GM06990 (cell line): Measurements from ENCODE around the gene CPXM2.

Experiments used
- DNase-seq: peaks from one replicate; pipeline ENCODE4 v3.0.0-alpha.2; 2011; ENCODE audit not compliant: insufficient read length; ENCODE audit errors: extremely low read depth
- H3K27me3 ChIP-seq: replicated peaks from 2 replicates; pipeline ENCODE4 v1.6.0; 2011; ENCODE audit warnings: low read length; ENCODE audit not compliant: control insufficient read depth, insufficient read depth
- H3K36me3 ChIP-seq: 2 replicates; pipeline ENCODE4 v1.5.1; 2011; ENCODE audit warnings: low read length; ENCODE audit not compliant: control insufficient read depth, insufficient read depth
- H3K4me3 ChIP-seq: replicated peaks from 2 replicates; pipeline ENCODE4 v1.5.1; 2011; ENCODE audit warnings: low read depth, mild to moderate bottlenecking, control low read depth, low read length
- CTCF ChIP-seq: IDR thresholded peaks from 2 replicates; pipeline ENCODE4 v1.5.1; 2011; ENCODE audit warnings: low read length, control low read depth, mild to moderate bottlenecking, inconsistent platforms; ENCODE audit not compliant: insufficient read depth, poor library complexity, severe bottlenecking

CPXM2 gene

GRCh38 chr10:123886292-123886691, 5.3 kb downstream of the CPXM2 start:
- DNase-seq: no peak
- H3K36me3 ChIP-seq: no peaks in the 10 kb centered on the region
- peaks cover 1% of the 10 kb centered on the region for H3K27me3 ChIP-seq
- TF ChIP-seq CTCF: no peak
- no peak overlapping the region for H3K4me3 ChIP-seq

- Histone ChIP-seq H3K36me3 (no peaks in the 10 kb centered on the region), H3K4me3 (no peak overlapping the region), H3K27me3 (peaks cover 1% of the 10 kb centered on the region)
- TF ChIP-seq CTCF: no peak
- no peak for DNase-seq
These were observed 6.0 kb downstream of the CPXM2 start for GRCh38 chr10:123885406-123886170.

- peaks cover 1% of the 10 kb centered on the region for H3K27me3 ChIP-seq
- no peak for TF ChIP-seq CTCF
- no peaks in the 10 kb centered on the region for H3K36me3 ChIP-seq
- no peak for DNase-seq
- no peak overlapping the region for H3K4me3 ChIP-seq
These were observed 6.7 kb downstream of the CPXM2 start for GRCh38 chr10:123884907-123885381.

GRCh38 chr10:123884351-123884906, 7.2 kb downstream of the CPXM2 start:
- no peak overlapping the region for H3K4me3 ChIP-seq
- H3K27me3 ChIP-seq: peaks cover 1% of the 10 kb centered on the region
- TF ChIP-seq CTCF: no peak
- DNase-seq: no peak
- no peaks in the 10 kb centered on the region for H3K36me3 ChIP-seq

- no peak for TF ChIP-seq CTCF
- no peak for DNase-seq
- H3K4me3 ChIP-seq: no peak overlapping the region
- H3K27me3 ChIP-seq: peaks cover 1% of the 10 kb centered on the region
- H3K36me3 ChIP-seq: no peaks in the 10 kb centered on the region
These were observed 7.8 kb downstream of the CPXM2 start for GRCh38 chr10:123883673-123884320.
